Activated naive CD4-positive, alpha-beta T cell treated with anti-CD3 and anti-CD28 coated beads, Interleukin-2, amount 50 U/mL, for 72 hours (primary cell): ENCODE results near the gene TMEM17. TPM values are rescaled to one million over a fixed set of nuclear protein-coding genes. Genes with fewer than 3 reads are reported as not detected.
"Not testable (repeated sequence)": the region's sequence is repeated elsewhere in the genome, so short reads cannot be mapped to it uniquely, and the experiment has no call there.

ENCODE experiments used
- ATAC-seq, 2 donors: fragments of 150-1000 bp; cut with Tn5 transposase; 2 replicates each; pipeline ENCODE4 v1.10.0; 2021; ENCODE audit warnings: mild to moderate bottlenecking in 2 of 2, moderate library complexity in 2 of 2
- DNase-seq, 2 donors: peaks; one replicate each; pipeline ENCODE4 v3.0.0; 2021 to 2022; ENCODE audit warnings: low spot score in 2 of 2
- H3K27ac Mint-ChIP-seq, 2 donors: one replicate each; pipeline ENCODE4 v1.8.0; 2022; ENCODE audit warnings: mild to moderate bottlenecking in 2 of 2, mixed read lengths in 2 of 2
- H3K36me3 Mint-ChIP-seq, 2 donors: one replicate each; pipeline ENCODE4 v1.8.0; 2022; ENCODE audit warnings: mixed read lengths in 2 of 2
- H3K9me3 Mint-ChIP-seq, 2 donors: one replicate each; pipeline ENCODE4 v1.8.0; 2022; ENCODE audit warnings: mixed read lengths in 2 of 2
- total RNA-seq, 2 donors: library from RNA; stranded (reverse); gene quantifications; one replicate each; pipeline ENCODE4 v1.2.3, GENCODE V29; 2022

Gene TMEM17
- total RNA-seq, result not detected

DNA sequence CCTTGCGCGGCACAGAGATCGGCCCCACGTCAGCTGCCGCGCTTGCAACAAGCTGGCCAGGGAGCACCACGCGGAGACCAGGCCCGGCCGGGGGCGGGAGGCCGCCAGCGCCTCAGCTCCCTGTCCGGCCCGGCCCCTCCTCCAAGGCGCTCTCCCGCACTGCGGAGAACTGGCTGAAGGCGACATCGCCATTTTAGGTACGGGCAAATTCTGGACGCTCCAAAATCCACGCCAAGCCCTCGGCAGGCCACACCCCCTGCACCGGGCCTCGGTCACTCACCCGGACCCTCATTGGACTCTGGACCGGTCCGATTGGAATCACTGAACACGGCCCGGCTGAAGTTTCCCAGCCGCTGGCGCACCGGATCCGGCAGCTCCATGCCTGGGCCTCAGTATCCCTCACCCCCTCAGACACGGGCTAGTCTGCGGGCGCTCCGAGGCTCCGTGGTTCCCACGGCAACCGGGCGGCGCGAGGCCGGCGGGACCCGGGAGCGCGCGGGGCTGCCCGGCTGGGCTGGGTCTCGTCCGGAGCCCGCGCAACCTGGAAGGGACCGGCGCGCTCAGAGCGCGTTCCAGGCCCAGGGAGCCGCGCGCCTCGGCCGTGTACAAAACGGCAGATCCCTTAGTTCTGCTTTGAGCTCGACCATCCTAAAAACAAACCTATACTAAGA is at the start of gene TMEM17:
TMEM17 (minus strand) TSS at position 446 of the 671 bp plus-strand sequence; CDS start at position 380, 66 bp downstream.
- DNase-seq, result peak; percentile 53 to 55
- peak; percentile 78 to 83 for ATAC-seq
- Mint-ChIP-seq H3K9me3 (no peaks in the 10 kb centered on the region), H3K36me3 (peaks cover 5 to 6% of the 10 kb centered on the region in 2 donors), H3K27ac (no peak within 1 kb of the TSS)

- Mint-ChIP-seq H3K27ac (no peak overlapping the region), H3K36me3 (no peaks in the 10 kb centered on the region), H3K9me3 (peaks cover 0 to 4% of the 10 kb centered on the region in 2 donors)
- DNase-seq (no peak), ATAC-seq (no peak)
Measured at GRCh38 chr2:62554440-62554839, 48.4 kb upstream of the TMEM17 start.

DNA sequence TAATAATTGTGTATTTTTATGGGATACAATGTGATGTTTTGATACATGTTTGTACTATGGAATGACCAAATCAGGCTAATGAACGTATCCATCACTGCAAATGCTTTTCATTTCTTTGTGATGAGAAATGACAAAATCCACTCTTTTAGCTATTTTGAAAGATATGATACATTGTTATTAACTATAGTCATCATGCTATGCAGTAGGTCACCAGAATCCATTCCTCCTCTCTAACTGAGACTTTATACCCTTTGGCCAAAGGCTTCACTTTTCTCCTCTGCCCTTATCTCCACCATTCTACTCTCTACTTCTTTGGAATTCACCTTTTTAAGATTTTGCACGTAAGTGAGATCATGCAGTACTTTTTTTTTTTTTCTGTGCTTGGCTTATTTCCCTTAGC is 44.5 kb upstream of the TMEM17 start:
- no peak for ATAC-seq
- Mint-ChIP-seq H3K9me3 (no peaks in the 10 kb centered on the region), H3K27ac (no peak overlapping the region), H3K36me3 (no peaks in the 10 kb centered on the region)
- DNase-seq, result no peak

- DNase-seq (no peak), ATAC-seq (no peak)
- H3K36me3 Mint-ChIP-seq, result no peaks in the 10 kb centered on the region
- H3K9me3 Mint-ChIP-seq, result no peaks in the 10 kb centered on the region
- H3K27ac Mint-ChIP-seq, result no peak overlapping the region
Measured at GRCh38 chr2:62547854-62548253, 41.9 kb upstream of the TMEM17 start.

DNA sequence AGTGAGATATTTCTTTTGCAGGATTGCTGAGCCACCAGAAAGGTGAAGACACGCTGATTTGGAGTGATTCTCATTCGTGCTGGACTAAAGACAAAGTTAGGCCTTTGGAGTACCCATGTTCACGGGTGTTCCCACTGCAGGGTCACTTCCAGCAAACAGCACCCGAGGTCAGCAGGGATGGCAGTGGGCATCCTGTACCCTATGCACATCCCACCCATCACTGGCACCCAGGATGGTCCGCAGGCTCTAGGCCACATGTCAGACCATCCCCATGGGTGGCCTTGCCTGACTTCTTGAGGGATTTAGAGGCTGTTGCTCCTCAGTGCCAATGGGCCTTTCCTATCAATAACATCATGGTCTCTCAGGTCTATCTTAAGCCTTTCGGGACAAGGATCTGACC is 39.3 kb upstream of the TMEM17 start:
- Mint-ChIP-seq H3K36me3 (no peaks in the 10 kb centered on the region), H3K9me3 (no peaks in the 10 kb centered on the region), H3K27ac (no peak overlapping the region)
- DNase-seq (no peak), ATAC-seq (no peak)

DNA sequence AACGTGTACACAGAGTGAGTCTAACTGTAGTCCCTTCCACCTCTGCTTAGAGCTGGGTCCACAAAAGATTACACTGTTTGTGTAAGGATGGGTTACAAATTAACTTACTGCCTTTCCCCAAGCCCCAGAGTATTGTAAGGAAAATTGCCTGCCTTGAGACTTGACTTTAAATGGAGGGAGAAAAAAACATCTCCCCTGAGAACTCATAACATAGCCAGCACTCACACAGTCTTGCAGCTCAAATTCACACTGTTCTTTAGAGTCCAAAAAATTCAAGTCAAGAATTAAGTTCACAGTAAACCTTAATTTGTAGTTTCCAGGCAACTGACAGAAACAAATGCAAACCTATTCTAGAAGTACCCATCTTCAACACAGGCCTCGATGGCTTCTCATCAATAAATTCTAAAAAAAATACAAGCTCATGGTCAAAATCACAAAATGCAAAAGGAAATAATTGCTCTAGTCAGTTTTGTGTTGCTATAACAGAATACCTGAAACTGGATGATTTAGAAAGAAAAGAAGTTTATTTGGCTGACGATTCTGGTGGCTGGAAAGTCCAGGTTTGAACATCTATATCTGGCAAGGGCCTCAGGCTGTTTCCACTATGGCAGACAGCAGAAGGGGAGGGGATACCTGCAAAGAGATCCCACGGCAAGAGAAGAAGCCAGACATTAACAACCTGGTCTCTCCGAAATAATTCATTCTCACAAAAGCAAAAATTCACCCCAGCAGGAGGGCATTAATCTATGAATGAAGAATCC is 34.6 kb upstream of the TMEM17 start:
- Mint-ChIP-seq H3K9me3 (peaks cover 4 to 5% of the 10 kb centered on the region in 2 donors), H3K27ac (no peak overlapping the region), H3K36me3 (no peaks in the 10 kb centered on the region)
- DNase-seq (no peak), ATAC-seq (no peak)

- Mint-ChIP-seq H3K27ac (peak overlapping the region in 1 of 2 donors; percentile 70), H3K9me3 (peaks cover 8 to 9% of the 10 kb centered on the region in 2 donors), H3K36me3 (peaks cover 3 to 4% of the 10 kb centered on the region in 2 donors)
- DNase-seq (no peak), ATAC-seq (no peak)
Measured at GRCh38 chr2:62539606-62540407, 33.8 kb upstream of the TMEM17 start.

DNA sequence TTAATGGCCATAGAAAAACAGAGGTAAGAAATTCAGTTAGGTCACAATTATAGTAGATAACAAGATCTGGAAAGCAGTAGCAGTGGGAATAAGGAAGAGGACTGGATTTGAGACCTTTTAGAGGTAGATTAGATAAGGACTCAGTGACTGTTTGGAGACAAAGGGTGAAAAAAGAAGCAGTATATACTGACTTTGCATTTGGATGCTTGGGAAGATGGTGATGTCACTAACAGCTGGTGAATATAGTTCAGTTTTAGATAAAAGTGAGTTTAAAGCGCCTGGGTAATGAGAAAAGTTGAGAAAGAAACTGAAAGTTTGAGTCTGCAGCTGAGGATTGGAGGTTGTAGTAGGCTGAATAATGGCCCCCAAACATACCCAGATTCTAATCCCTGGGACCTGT is 32.8 kb upstream of the TMEM17 start:
- Mint-ChIP-seq H3K36me3 (peaks cover 6 to 7% of the 10 kb centered on the region in 2 donors), H3K9me3 (peaks cover 13 to 14% of the 10 kb centered on the region in 2 donors), H3K27ac (no peak overlapping the region)
- ATAC-seq (no peak), DNase-seq (no peak)

- H3K27ac Mint-ChIP-seq, result no peak overlapping the region
- DNase-seq (no peak), ATAC-seq (no peak)
- peaks cover 7 to 14% of the 10 kb centered on the region in 2 donors for H3K36me3 Mint-ChIP-seq
- peaks cover 21 to 23% of the 10 kb centered on the region in 2 donors for H3K9me3 Mint-ChIP-seq
Measured at GRCh38 chr2:62537814-62538213, 31.8 kb upstream of the TMEM17 start.

GRCh38 chr2:62536873-62537547 is 31.0 kb upstream of the TMEM17 start:
- ATAC-seq (no peak), DNase-seq (no peak)
- Mint-ChIP-seq H3K9me3 (peaks cover 29 to 30% of the 10 kb centered on the region in 2 donors), H3K27ac (no peak overlapping the region), H3K36me3 (peaks cover 7 to 20% of the 10 kb centered on the region in 2 donors)

DNA sequence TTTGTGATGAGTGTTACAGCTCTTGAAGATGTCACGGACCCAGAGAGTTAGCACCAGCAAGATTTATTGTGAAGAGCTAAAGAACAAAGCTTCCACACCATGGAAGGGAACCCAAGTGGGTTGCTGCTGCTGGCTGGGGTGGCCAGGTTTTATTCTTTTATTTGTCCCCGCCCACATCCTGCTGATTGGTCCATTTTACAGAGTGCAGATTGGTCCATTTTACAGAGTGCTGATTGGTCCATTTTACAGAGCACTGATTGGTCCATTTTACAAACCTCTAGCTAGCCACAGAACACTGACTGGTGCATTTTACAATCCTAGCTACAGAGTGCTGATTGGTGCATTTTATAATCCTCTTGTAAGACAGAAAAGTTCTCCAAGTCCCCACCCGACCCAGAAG is 29.5 kb upstream of the TMEM17 start:
- DNase-seq, H3K27ac Mint-ChIP-seq, ATAC-seq: not testable (repeated sequence)
- H3K36me3 Mint-ChIP-seq, result peaks cover 7 to 20% of the 10 kb centered on the region in 2 donors
- H3K9me3 Mint-ChIP-seq, result peaks cover 29 to 34% of the 10 kb centered on the region in 2 donors

GRCh38 chr2:62531594-62531993 is 25.6 kb upstream of the TMEM17 start:
- Mint-ChIP-seq H3K9me3 (peaks cover 29 to 34% of the 10 kb centered on the region in 2 donors), H3K27ac (no peak overlapping the region), H3K36me3 (peaks cover 7 to 20% of the 10 kb centered on the region in 2 donors)
- ATAC-seq, result no peak
- no peak for DNase-seq

DNA sequence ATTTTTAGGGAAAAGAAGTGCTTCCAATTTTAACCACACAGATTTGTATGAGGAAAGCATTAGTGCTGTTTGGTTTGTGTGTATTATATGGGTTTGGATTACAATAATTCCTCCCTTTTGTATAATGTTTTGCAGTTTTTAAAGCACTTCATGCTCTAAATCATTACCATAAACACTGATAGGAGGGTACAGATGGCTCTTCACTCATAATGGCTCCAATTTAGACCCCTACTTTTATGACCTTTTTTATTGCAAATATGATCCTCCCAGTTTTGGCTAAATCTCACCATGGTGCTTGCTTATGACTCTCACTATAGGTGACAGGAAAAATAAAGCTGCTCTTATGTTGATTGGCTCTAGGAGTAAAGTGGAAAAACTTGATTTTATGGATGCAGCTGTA is 23.8 kb upstream of the TMEM17 start:
- DNase-seq (no peak), ATAC-seq (no peak)
- no peak overlapping the region for H3K27ac Mint-ChIP-seq
- peaks cover 2 to 16% of the 10 kb centered on the region in 2 donors for H3K36me3 Mint-ChIP-seq
- peaks cover 21 to 24% of the 10 kb centered on the region in 2 donors for H3K9me3 Mint-ChIP-seq

DNA sequence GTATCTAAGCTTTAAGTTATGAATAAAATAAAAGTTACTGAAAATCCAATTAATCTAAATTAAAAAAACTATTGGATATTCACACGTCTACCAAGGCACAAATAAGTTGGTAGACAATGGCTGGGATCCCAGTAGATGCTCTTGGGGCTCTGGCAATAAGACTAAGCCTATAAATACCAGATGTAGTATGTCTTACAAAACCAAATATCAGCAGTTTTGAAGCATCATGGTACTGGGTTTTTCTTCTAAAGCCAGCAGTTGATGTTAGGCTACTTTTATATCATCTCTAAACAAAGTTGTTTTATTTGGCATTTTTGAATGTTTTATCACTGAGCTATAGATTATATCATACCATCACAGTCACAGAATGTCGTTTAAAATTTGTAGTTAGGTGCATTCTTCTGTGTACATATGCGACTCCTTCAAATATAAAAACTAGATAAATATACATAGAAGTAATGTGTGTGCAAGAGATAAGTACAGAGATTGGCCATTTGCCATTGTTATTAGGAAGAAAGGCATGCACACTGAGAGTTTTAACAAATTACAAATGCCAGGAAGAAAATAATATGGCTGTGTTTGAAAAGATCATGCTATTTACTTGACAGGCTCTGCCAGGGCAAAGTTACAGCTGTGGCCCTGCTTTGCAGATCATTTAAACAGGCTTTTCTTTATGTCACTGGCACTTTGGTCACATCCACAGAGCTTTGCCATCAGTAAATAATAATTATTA is 21.6 kb upstream of the TMEM17 start:
- no peak for DNase-seq
- H3K9me3 Mint-ChIP-seq, result peaks cover 10% of the 10 kb centered on the region in 2 donors
- peaks cover 0 to 12% of the 10 kb centered on the region in 2 donors for H3K36me3 Mint-ChIP-seq
- ATAC-seq, result no peak
- H3K27ac Mint-ChIP-seq, result no peak overlapping the region

GRCh38 chr2:62526531-62527381 is 20.8 kb upstream of the TMEM17 start:
- DNase-seq, result no peak
- Mint-ChIP-seq H3K9me3 (peaks cover 3% of the 10 kb centered on the region in 2 donors), H3K36me3 (peaks cover 0 to 9% of the 10 kb centered on the region in 2 donors), H3K27ac (no peak overlapping the region)
- no peak for ATAC-seq
